ENCODE results near the gene ANO4. TPM values are rescaled to one million over a fixed set of nuclear protein-coding genes. Genes with fewer than 3 reads are reported as not detected.

The ANO4 gene
- total and polyA plus RNA-seq, 2 donors, result 0.28 to 0.89 TPM

DNA sequence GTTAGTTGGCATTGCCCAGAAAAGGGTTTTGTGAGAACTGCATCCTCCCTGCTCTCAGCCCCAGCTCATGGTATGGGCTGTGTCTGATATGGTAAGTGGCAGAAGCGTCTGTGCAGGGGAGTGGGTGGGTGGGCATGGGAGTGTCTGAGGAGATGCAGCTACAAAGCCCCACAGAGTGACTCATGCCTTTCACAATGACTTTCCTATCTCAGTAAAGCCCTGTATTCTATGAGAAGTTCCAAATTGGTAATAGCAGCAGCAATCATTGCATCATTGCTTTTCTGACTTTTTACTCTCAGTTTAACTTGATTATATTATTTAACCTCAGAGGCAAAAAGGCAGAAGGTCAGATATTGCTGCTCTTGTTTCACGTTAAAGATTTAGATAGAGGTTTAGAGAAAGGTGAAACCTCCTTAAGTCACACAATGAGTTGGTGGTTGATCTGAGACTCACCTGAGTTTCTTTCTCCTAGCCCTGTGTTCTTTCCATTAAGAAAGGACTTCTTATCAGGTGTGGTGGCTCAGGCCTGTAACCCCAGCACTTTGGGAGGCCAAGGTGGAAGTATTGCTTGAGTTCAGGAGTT, 243.8 kb downstream of the ANO4 start:
- Histone ChIP-seq H3K9me3 (ENCODE audit: control insufficient read depth in 2 of 2, insufficient read depth in 1 of 2, low read length in 1 of 2) (no peaks in the 10 kb centered on the region), H3K36me3 (ENCODE audit: control insufficient read depth in 2 of 2, insufficient read depth in 2 of 2, low read length in 1 of 2) (no peaks in the 10 kb centered on the region), H3K27ac (ENCODE audit: low read depth in 1 of 2, low read length in 1 of 2) (no peak overlapping the region), H3K4me3 (ENCODE audit: low read length in 2 of 2) (no peak overlapping the region), H3K4me1 (ENCODE audit: control insufficient read depth in 2 of 2, insufficient read depth in 2 of 2, low read length in 2 of 2) (no peaks in the 10 kb centered on the region), H3K27me3 (ENCODE audit: control insufficient read depth in 2 of 2, insufficient read depth in 1 of 2, low read length in 1 of 2) (no peaks in the 10 kb centered on the region)
- no peak for DNase-seq (ENCODE audit: low read depth in 6 of 9, low spot score in 9 of 9)
- 84% methylated on average over 2 of the region's 2 CpGs for WGBS

DNA sequence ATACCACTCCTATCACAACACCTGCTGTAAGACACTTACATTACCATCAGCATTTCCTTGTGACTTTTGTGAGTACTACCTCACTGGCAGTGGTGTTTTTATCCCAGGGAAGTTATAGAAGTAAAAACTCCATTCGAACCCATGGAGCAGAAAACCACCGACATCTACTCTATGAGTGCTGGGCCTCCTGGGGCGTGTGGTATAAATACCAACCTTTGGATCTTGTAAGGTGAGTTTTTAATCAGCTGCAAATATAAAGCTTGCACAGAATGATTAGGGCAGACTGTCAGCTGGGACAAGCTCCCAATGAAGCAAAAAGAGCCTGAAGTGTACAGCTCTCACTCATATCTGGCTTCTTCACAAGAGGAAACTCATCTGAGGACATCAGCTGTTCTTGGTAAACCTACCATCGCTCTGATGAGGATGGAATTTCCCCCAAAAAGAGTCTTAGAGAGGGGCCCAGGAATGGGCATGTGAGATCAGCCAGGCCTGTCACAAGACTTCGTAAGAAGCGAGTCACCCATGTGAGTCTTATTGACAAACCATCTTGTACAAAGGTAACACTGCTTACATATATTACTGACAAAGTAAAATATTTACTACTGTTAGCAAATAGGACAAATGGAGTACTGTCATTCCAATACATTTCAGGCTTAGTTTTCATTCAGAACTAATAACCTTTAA, 245.4 kb downstream of the ANO4 start:
- H3K4me1 ChIP-seq (ENCODE audit: control insufficient read depth in 2 of 2, insufficient read depth in 2 of 2, low read length in 2 of 2), result no peaks in the 10 kb centered on the region
- H3K4me3 ChIP-seq (ENCODE audit: low read length in 2 of 2), result no peak overlapping the region
- no peaks in the 10 kb centered on the region for H3K9me3 ChIP-seq (ENCODE audit: control insufficient read depth in 2 of 2, insufficient read depth in 1 of 2, low read length in 1 of 2)
- H3K36me3 ChIP-seq (ENCODE audit: control insufficient read depth in 2 of 2, insufficient read depth in 2 of 2, low read length in 1 of 2), result no peaks in the 10 kb centered on the region
- no peaks in the 10 kb centered on the region for H3K27me3 ChIP-seq (ENCODE audit: control insufficient read depth in 2 of 2, insufficient read depth in 1 of 2, low read length in 1 of 2)
- no peak overlapping the region for H3K27ac ChIP-seq (ENCODE audit: low read depth in 1 of 2, low read length in 1 of 2)
- WGBS, result 95% methylated on average over 6 of the region's 6 CpGs
- no peak for DNase-seq (ENCODE audit: low read depth in 6 of 9, low spot score in 9 of 9)

DNA sequence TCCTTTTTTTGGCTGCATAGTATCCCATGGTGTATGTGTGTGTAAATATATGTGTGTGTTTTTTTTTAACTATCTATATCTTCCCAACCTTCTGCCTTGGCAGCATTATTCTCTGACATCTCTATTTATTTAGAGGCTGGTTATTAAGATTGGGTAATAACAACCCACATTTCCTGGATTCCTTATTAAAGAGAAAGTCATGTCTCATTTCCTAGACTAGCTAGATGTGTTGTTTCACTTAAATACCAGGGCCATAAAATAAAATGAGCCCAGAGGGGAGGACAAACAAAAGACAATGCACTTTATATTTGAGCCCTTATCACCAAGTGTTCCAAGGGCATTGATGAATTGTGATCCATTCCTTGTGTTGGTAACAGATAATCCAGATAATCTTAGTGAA, 246.4 kb downstream of the ANO4 start:
- Histone ChIP-seq H3K36me3 (ENCODE audit: control insufficient read depth in 2 of 2, insufficient read depth in 2 of 2, low read length in 1 of 2) (no peaks in the 10 kb centered on the region), H3K27ac (ENCODE audit: low read depth in 1 of 2, low read length in 1 of 2) (no peak overlapping the region), H3K4me1 (ENCODE audit: control insufficient read depth in 2 of 2, insufficient read depth in 2 of 2, low read length in 2 of 2) (no peaks in the 10 kb centered on the region), H3K27me3 (ENCODE audit: control insufficient read depth in 2 of 2, insufficient read depth in 1 of 2, low read length in 1 of 2) (no peaks in the 10 kb centered on the region), H3K9me3 (ENCODE audit: control insufficient read depth in 2 of 2, insufficient read depth in 1 of 2, low read length in 1 of 2) (no peaks in the 10 kb centered on the region), H3K4me3 (ENCODE audit: low read length in 2 of 2) (no peak overlapping the region)
- DNase-seq (ENCODE audit: low read depth in 6 of 9, low spot score in 9 of 9), result no peak

DNA sequence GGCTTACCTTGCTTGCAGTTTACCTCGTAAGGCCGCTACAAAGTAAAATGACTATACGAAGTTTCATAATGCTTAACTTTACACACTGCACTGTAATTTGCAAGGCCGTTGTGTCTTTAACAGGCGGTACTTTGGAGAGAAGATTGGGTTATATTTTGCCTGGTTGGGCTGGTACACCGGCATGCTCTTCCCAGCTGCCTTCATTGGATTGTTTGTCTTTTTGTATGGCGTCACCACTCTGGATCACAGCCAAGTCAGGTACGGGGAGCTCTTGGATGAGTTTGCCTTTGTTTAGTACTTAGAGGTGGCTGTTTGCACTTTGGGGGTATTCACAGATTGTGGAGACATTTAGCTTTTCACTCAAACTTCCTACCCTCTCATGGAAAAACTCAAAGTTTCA, 247.6 kb downstream of the ANO4 start:
- 97% methylated on average over 8 of the region's 8 CpGs for WGBS
- DNase-seq (ENCODE audit: low read depth in 6 of 9, low spot score in 9 of 9), result no peak

DNA sequence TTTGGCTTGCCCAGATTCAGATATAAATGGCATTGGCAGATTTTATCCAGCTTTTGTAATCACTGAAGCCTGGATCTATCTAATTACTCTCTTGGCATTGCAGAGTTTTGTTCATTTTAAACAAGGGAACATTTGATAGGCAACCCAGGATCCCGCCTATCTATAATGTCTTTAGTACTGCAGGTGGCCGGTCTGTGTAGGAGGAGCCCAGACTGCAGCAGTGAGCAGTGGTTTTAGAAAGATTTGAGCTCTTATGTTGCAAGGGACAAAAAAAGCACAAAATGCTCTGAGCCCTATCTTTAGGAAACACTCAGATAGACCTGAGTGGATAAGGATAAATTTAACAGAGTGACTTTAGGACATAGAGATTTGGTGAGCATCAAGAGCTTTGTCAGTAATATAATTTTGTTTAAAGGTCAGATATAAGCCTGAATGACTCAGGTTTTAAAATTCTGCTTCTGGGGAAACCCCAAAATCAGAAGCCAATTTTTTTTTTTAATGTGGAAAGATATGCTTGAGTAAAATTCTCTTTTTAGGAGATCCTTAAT, 250.0 kb downstream of the ANO4 start:
- no peaks in the 10 kb centered on the region for H3K36me3 ChIP-seq (ENCODE audit: control insufficient read depth in 2 of 2, insufficient read depth in 2 of 2, low read length in 1 of 2)
- no peak overlapping the region for H3K4me3 ChIP-seq (ENCODE audit: low read length in 2 of 2)
- H3K9me3 ChIP-seq (ENCODE audit: control insufficient read depth in 2 of 2, insufficient read depth in 1 of 2, low read length in 1 of 2), result no peaks in the 10 kb centered on the region
- no peaks in the 10 kb centered on the region for H3K27me3 ChIP-seq (ENCODE audit: control insufficient read depth in 2 of 2, insufficient read depth in 1 of 2, low read length in 1 of 2)
- WGBS, result 89% methylated on average over 2 of the region's 2 CpGs
- H3K27ac ChIP-seq (ENCODE audit: low read depth in 1 of 2, low read length in 1 of 2), result no peak overlapping the region
- H3K4me1 ChIP-seq (ENCODE audit: control insufficient read depth in 2 of 2, insufficient read depth in 2 of 2, low read length in 2 of 2), result no peaks in the 10 kb centered on the region
- no peak for DNase-seq (ENCODE audit: low read depth in 6 of 9, low spot score in 9 of 9)

More for the DNA sequence above, 247.6 kb downstream of the ANO4 start:
- Histone ChIP-seq H3K4me1 (ENCODE audit: control insufficient read depth in 2 of 2, insufficient read depth in 2 of 2, low read length in 2 of 2) (no peaks in the 10 kb centered on the region), H3K27ac (ENCODE audit: low read depth in 1 of 2, low read length in 1 of 2) (no peak overlapping the region), H3K27me3 (ENCODE audit: control insufficient read depth in 2 of 2, insufficient read depth in 1 of 2, low read length in 1 of 2) (no peaks in the 10 kb centered on the region), H3K36me3 (ENCODE audit: control insufficient read depth in 2 of 2, insufficient read depth in 2 of 2, low read length in 1 of 2) (no peaks in the 10 kb centered on the region), H3K9me3 (ENCODE audit: control insufficient read depth in 2 of 2, insufficient read depth in 1 of 2, low read length in 1 of 2) (no peaks in the 10 kb centered on the region), H3K4me3 (ENCODE audit: low read length in 2 of 2) (no peak overlapping the region)

DNA sequence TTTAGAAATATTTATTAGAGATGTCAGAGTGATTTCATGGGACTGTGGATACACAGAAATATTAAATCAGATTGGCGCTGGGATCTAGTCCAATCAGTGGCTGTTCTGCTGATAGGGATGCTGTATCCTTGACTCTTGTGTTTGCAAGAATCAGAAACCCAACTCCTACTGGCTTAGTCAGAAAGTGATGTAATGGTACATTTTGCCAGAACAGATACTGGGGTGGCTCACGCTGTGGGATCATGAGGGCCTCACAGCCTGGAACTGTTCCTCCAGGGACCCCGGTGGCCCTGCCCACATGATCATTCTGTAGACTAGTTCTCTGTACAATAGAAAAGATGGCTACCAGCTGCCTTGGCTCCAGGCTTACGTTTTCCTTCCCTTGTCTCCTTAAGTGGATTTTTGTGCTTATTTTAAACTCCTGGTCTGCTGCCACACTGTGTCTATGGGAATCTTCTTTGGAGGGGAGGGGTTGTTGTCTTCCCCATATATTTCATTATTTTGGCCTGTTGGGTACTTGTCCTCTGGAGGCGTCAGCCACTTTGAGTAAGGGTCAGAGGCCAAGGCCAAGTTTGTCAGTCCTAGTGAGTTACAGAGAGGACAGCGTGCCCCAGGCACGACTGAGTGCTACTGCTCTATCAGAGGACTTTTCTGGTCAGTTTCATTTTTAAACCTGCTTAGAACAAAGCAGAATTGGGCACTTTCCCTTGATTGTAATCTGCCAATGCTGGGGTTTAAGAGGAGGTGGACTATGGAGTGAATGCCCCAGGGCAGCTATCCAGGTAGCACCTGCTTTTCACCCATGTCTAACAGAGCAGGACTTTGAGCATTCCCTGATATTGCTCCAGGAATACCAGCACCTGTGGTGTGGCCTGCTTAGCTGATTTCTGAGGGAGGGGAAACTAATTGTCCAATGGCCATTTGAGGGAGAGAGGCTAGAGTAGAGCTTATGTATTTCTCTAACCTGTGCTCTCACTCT, 251.2 kb downstream of the ANO4 start:
- no peak for DNase-seq (ENCODE audit: low read depth in 6 of 9, low spot score in 9 of 9)
- no peak overlapping the region for H3K4me3 ChIP-seq (ENCODE audit: low read length in 2 of 2)
- no peaks in the 10 kb centered on the region for H3K9me3 ChIP-seq (ENCODE audit: control insufficient read depth in 2 of 2, insufficient read depth in 1 of 2, low read length in 1 of 2)
- 84% methylated on average over 7 of the region's 7 CpGs for WGBS
- H3K27ac ChIP-seq (ENCODE audit: low read depth in 1 of 2, low read length in 1 of 2), result no peak overlapping the region
- no peaks in the 10 kb centered on the region for H3K27me3 ChIP-seq (ENCODE audit: control insufficient read depth in 2 of 2, insufficient read depth in 1 of 2, low read length in 1 of 2)
- H3K36me3 ChIP-seq (ENCODE audit: control insufficient read depth in 2 of 2, insufficient read depth in 2 of 2, low read length in 1 of 2), result no peaks in the 10 kb centered on the region
- H3K4me1 ChIP-seq (ENCODE audit: control insufficient read depth in 2 of 2, insufficient read depth in 2 of 2, low read length in 2 of 2), result no peaks in the 10 kb centered on the region

DNA sequence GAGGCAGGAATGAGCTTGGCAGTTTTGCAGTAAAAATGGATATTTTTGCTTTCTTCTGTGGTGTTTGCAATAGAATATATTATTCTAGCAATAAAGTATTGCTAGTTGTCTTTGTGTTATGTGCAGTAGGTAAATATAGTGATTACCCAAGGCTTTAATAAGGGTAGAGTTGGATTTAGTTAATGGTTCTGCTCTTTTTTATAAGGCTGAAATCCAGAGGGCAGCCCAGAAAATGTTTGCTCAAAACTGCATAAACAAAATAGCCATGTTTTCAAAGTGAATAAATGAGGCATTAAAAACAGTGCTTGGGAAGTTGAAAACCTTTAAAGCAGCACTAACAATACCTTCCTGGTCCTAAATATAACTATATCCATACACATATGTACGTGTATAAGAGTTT, 253.1 kb downstream of the ANO4 start:
- Histone ChIP-seq H3K27me3 (ENCODE audit: control insufficient read depth in 2 of 2, insufficient read depth in 1 of 2, low read length in 1 of 2) (no peaks in the 10 kb centered on the region), H3K4me1 (ENCODE audit: control insufficient read depth in 2 of 2, insufficient read depth in 2 of 2, low read length in 2 of 2) (no peaks in the 10 kb centered on the region), H3K9me3 (ENCODE audit: control insufficient read depth in 2 of 2, insufficient read depth in 1 of 2, low read length in 1 of 2) (no peaks in the 10 kb centered on the region), H3K4me3 (ENCODE audit: low read length in 2 of 2) (no peak overlapping the region), H3K27ac (ENCODE audit: low read depth in 1 of 2, low read length in 1 of 2) (no peak overlapping the region), H3K36me3 (ENCODE audit: control insufficient read depth in 2 of 2, insufficient read depth in 2 of 2, low read length in 1 of 2) (no peaks in the 10 kb centered on the region)
- DNase-seq (ENCODE audit: low read depth in 6 of 9, low spot score in 9 of 9), result no peak
- 85% methylated on average over 1 of the region's 1 CpG for WGBS

DNA sequence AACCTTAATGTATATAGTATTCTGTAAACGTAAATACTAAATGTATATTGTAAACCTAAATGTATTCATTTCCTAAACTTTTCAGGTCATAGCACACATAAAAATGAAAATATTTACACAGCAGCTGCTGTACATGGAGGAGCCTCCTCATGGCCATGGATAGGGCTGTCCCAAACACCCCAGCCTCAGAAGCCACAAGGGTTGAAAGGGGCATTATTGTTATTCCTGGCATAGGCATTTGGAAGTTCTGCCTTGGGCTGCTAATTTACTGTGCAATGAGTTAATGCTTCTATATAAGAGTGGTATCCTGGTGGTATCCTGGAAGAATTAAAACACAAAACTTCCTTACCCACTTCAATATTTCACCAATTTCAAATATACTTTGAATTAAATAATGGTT, 256.1 kb downstream of the ANO4 start:
- H3K4me3 ChIP-seq (ENCODE audit: low read length in 2 of 2), result no peak overlapping the region
- no peaks in the 10 kb centered on the region for H3K27me3 ChIP-seq (ENCODE audit: control insufficient read depth in 2 of 2, insufficient read depth in 1 of 2, low read length in 1 of 2)
- H3K4me1 ChIP-seq (ENCODE audit: control insufficient read depth in 2 of 2, insufficient read depth in 2 of 2, low read length in 2 of 2), result no peaks in the 10 kb centered on the region
- 0% methylated on average over 1 of the region's 1 CpG for WGBS
- H3K9me3 ChIP-seq (ENCODE audit: control insufficient read depth in 2 of 2, insufficient read depth in 1 of 2, low read length in 1 of 2), result no peaks in the 10 kb centered on the region
- H3K27ac ChIP-seq (ENCODE audit: low read depth in 1 of 2, low read length in 1 of 2), result no peak overlapping the region
- DNase-seq (ENCODE audit: low read depth in 6 of 9, low spot score in 9 of 9), result no peak
- no peaks in the 10 kb centered on the region for H3K36me3 ChIP-seq (ENCODE audit: control insufficient read depth in 2 of 2, insufficient read depth in 2 of 2, low read length in 1 of 2)

DNA sequence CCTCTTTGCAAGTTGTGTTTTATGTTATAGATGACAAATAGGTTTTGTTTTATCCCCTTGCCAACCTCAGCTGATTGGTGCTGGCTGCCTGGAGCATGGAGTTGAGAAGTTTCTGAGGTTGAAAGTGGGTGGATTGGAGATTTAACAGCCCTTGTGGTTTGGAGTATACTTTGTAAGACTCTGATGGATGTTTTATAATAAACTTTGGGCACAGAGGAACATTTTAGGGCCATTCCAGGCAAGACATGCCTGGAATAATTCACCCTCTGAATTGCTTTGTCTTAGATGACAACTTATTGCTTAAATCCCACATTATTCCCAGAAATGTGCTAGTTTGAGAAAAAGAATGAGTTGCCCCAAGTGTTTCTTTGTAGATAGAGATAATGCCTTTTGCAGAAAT, 256.6 kb downstream of the ANO4 start:
- Histone ChIP-seq H3K4me1 (ENCODE audit: control insufficient read depth in 2 of 2, insufficient read depth in 2 of 2, low read length in 2 of 2) (no peaks in the 10 kb centered on the region), H3K4me3 (ENCODE audit: low read length in 2 of 2) (no peak overlapping the region), H3K9me3 (ENCODE audit: control insufficient read depth in 2 of 2, insufficient read depth in 1 of 2, low read length in 1 of 2) (no peaks in the 10 kb centered on the region), H3K36me3 (ENCODE audit: control insufficient read depth in 2 of 2, insufficient read depth in 2 of 2, low read length in 1 of 2) (no peaks in the 10 kb centered on the region), H3K27me3 (ENCODE audit: control insufficient read depth in 2 of 2, insufficient read depth in 1 of 2, low read length in 1 of 2) (no peaks in the 10 kb centered on the region), H3K27ac (ENCODE audit: low read depth in 1 of 2, low read length in 1 of 2) (no peak overlapping the region)
- DNase-seq (ENCODE audit: low read depth in 6 of 9, low spot score in 9 of 9), result no peak

Measured in thymus (tissue), 11 donors.